Placental epithelial cell (primary cell): ENCODE data around the gene LMBRD1. TPM values are rescaled to one million over a fixed set of nuclear protein-coding genes. Genes with fewer than 3 reads are reported as not detected.

Experiments used
- total RNA-seq: library from RNA; depleted of rRNA; stranded (reverse); fragments of >200 nt; gene quantifications from 2 replicates; pipeline ENCODE4 v1.2.3, GENCODE V29; 2012

LMBRD1 gene
- total RNA-seq, result 60.1 and 71.5 TPM in 2 replicates

DNA sequence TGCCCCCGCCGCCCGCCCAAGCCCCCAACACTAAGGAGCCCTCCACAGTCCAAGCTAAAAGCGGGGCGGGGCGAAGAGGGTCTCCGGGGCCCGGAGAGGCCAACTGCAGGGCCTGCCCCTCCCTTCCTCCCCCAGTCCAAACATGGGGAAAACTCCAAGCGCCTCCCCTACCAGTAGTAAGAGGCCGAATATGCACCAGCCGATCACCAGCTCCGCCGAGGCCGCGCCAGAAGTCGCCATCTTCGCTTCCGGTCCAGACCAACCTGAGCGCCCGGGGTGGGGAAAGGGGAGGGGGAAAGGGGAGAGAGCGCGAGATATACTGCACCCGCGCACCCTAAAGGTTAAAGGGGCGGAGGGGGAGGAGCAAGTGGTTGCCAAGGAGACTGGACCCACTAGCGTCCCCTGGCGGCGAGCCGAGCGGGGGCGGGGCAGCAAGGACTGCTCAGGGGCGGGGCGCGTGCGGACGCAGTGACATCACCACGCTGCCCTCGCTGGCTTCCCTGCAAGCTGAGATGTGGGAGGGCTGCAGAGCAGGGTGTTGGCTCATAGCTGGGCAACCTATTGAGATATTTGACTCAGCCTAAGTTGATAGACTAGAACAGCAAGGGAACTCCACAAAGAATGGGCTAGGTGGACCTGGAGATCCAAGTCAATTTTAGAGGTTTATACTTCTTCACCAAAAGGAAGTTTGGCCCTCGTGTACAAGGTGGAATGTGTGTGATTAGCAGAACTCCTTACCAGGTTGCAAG lies at the start of gene LMBRD1:
Gene LMBRD1 (minus strand): TSS at position 369 of the 749 bp plus-strand sequence. CDS start 129 bp downstream, at position 240.

Other genes starting within 250 kb of the LMBRD1 start
- under 0.01 and 0.11 TPM in 2 replicates for gene COL19A1, start 69.5 kb upstream of the LMBRD1 start, total RNA-seq